Loucy (cell line): ENCODE results near the gene RSKR.

Experiments used
- H2AFZ ChIP-seq: fragments of 200-600 bp; sonication (generic); 2 replicates; pipeline ENCODE4 v1.6.0; 2016; ENCODE audit warnings: antibody characterized with exemption, mild to moderate bottlenecking, low read length, moderate library complexity
- H3F3A ChIP-seq: fragments of 200-600 bp; 2 replicates; pipeline ENCODE4 v1.6.0; 2016; ENCODE audit warnings: antibody characterized with exemption, low read depth, mild to moderate bottlenecking
- H3K27me3 ChIP-seq: fragments of 200-600 bp; sonication (generic); 2 replicates; pipeline ENCODE4 v1.6.1; 2014; ENCODE audit warnings: low read length, mild to moderate bottlenecking; ENCODE audit not compliant: insufficient read depth, poor library complexity, severe bottlenecking
- H3K36me3 ChIP-seq: fragments of 200-600 bp; sonication (generic); 2 replicates; pipeline ENCODE4 v1.6.1; 2016; ENCODE audit warnings: low read length; ENCODE audit not compliant: insufficient read depth
- H3K4me1 ChIP-seq: fragments of 200-600 bp; sonication (generic); 2 replicates; pipeline ENCODE4 v1.5.1; 2014; ENCODE audit warnings: low read length, mild to moderate bottlenecking; ENCODE audit not compliant: insufficient read depth, poor library complexity, severe bottlenecking
- H3K4me2 ChIP-seq: fragments of 200-600 bp; sonication (generic); 2 replicates; pipeline ENCODE4 v1.6.0; 2014; ENCODE audit warnings: antibody characterized with exemption, low read length, low read depth, mild to moderate bottlenecking; ENCODE audit not compliant: poor library complexity, severe bottlenecking
- H3K4me3 ChIP-seq: fragments of 200-600 bp; sonication (generic); 2 replicates; pipeline ENCODE4 v1.5.1; 2014; ENCODE audit warnings: low read length, mild to moderate bottlenecking, mixed read lengths; ENCODE audit not compliant: poor library complexity, severe bottlenecking
- H3K79me2 ChIP-seq: fragments of 200-600 bp; sonication (generic); 2 replicates; pipeline ENCODE4 v1.6.1; 2014; ENCODE audit warnings: low read length; ENCODE audit not compliant: insufficient read depth
- H3K9ac ChIP-seq: fragments of 200-600 bp; sonication (generic); 2 replicates; pipeline ENCODE4 v1.6.0; 2014; ENCODE audit warnings: mild to moderate bottlenecking, low read depth, low read length, moderate library complexity; ENCODE audit not compliant: poor library complexity, severe bottlenecking
- H3K9me2 ChIP-seq: fragments of 200-600 bp; sonication (generic); replicated peaks from 2 replicates; pipeline ENCODE4 v1.6.1; 2016; ENCODE audit warnings: low read depth, low read length, mixed read lengths
- H3K9me3 ChIP-seq: fragments of 200-600 bp; sonication (generic); 2 replicates; pipeline ENCODE4 v1.6.1; 2014; ENCODE audit warnings: mild to moderate bottlenecking, antibody characterized with exemption, low read length, low read depth; ENCODE audit not compliant: insufficient read depth
- H4K20me1 ChIP-seq: fragments of 200-600 bp; sonication (generic); 2 replicates; pipeline ENCODE4 v1.6.0; 2014; ENCODE audit warnings: antibody characterized with exemption, low read length, mild to moderate bottlenecking; ENCODE audit not compliant: insufficient read depth, poor library complexity, severe bottlenecking
- CTCF ChIP-seq: fragments of 200-600 bp; sonication (generic); conservative IDR thresholded peaks from 2 replicates; pipeline ENCODE4 v1.5.1; 2014; ENCODE audit warnings: mild to moderate bottlenecking, antibody characterized with exemption, low read length
- EZH2phosphoT487 ChIP-seq: fragments of 200-600 bp; IDR thresholded peaks from 2 replicates; pipeline ENCODE4 v1.6.1; 2018; ENCODE audit warnings: antibody characterized with exemption, mild to moderate bottlenecking, moderate library complexity, borderline replicate concordance

Gene RSKR

GRCh38 chr17:28573040-28573380, 41.0 kb downstream of the RSKR start:
- no peak overlapping the region for H3K4me2 ChIP-seq

GRCh38 chr17:28572259-28573039, 41.5 kb downstream of the RSKR start:
- peaks cover 6% of the 10 kb centered on the region; the same call in 1 of the 2 replicates for H3K36me3 ChIP-seq
- peaks cover 37% of the 10 kb centered on the region for H3K79me2 ChIP-seq
- H2AFZ ChIP-seq, result 0 out of 2 replicates have a peak overlapping the region, but pooled peaks have one; percentile 94
- peaks cover 11% of the 10 kb centered on the region for H4K20me1 ChIP-seq
- H3K27me3 ChIP-seq, result no peaks in the 10 kb centered on the region
- TF ChIP-seq CTCF, result no peak
- H3K9me3 ChIP-seq, result no peaks in the 10 kb centered on the region
- peaks cover 36% of the 10 kb centered on the region for H3K4me1 ChIP-seq
- peak overlapping the region; percentile 84 for H3K9ac ChIP-seq
- peak overlapping the region; percentile 93 for H3K4me3 ChIP-seq
- H3K4me2 ChIP-seq, result peak overlapping the region; percentile 80
- H3K9me2 ChIP-seq, result no peaks in the 10 kb centered on the region
- H3F3A ChIP-seq, result no peaks in the 10 kb centered on the region

More at GRCh38 chr17:28573040-28573380, 41.0 kb downstream of the RSKR start:
- Histone ChIP-seq H3K79me2 (peaks cover 31% of the 10 kb centered on the region), H2AFZ (no peak overlapping the region), H3K4me1 (peaks cover 31% of the 10 kb centered on the region), H3F3A (no peaks in the 10 kb centered on the region), H3K9ac (no peak overlapping the region), H4K20me1 (peaks cover 11% of the 10 kb centered on the region), H3K36me3 (peaks cover 12% of the 10 kb centered on the region; the same call in 1 of the 2 replicates), H3K27me3 (no peaks in the 10 kb centered on the region), H3K9me3 (no peaks in the 10 kb centered on the region), H3K4me3 (no peak overlapping the region), H3K9me2 (no peaks in the 10 kb centered on the region)
- TF ChIP-seq EZH2phosphoT487 (no peak), CTCF (no peak)

GRCh38 chr17:28571361-28572122, 42.4 kb downstream of the RSKR start, which contains the start of gene PIGS:
Gene PIGS (minus strand): TSS chr17:28571524. CDS start chr17:28571496, 28 bp downstream.
- peak within 1 kb of the TSS; percentile 84 for H3K9ac ChIP-seq
- H3K9me2 ChIP-seq, result no peaks in the 10 kb centered on the region
- peak within 1 kb of the TSS; percentile 85 for H3K4me2 ChIP-seq
- H3K79me2 ChIP-seq, result peaks cover 46% of the 10 kb centered on the region
- no peaks in the 10 kb centered on the region for H3K9me3 ChIP-seq
- H4K20me1 ChIP-seq, result peaks cover 11% of the 10 kb centered on the region
- H3K4me1 ChIP-seq, result peaks cover 45% of the 10 kb centered on the region
- no peaks in the 10 kb centered on the region for H3K27me3 ChIP-seq
- peak within 1 kb of the TSS; percentile 93 for H3K4me3 ChIP-seq
- no peaks in the 10 kb centered on the region; the same call in 1 of the 2 replicates for H3K36me3 ChIP-seq
- H3F3A ChIP-seq, result no peaks in the 10 kb centered on the region
- no peak for TF ChIP-seq EZH2phosphoT487
- no peak for TF ChIP-seq CTCF
- H2AFZ ChIP-seq, result peak within 1 kb of the TSS; percentile 94
